ENCODE results near the gene LDLRAD3.

DNA sequence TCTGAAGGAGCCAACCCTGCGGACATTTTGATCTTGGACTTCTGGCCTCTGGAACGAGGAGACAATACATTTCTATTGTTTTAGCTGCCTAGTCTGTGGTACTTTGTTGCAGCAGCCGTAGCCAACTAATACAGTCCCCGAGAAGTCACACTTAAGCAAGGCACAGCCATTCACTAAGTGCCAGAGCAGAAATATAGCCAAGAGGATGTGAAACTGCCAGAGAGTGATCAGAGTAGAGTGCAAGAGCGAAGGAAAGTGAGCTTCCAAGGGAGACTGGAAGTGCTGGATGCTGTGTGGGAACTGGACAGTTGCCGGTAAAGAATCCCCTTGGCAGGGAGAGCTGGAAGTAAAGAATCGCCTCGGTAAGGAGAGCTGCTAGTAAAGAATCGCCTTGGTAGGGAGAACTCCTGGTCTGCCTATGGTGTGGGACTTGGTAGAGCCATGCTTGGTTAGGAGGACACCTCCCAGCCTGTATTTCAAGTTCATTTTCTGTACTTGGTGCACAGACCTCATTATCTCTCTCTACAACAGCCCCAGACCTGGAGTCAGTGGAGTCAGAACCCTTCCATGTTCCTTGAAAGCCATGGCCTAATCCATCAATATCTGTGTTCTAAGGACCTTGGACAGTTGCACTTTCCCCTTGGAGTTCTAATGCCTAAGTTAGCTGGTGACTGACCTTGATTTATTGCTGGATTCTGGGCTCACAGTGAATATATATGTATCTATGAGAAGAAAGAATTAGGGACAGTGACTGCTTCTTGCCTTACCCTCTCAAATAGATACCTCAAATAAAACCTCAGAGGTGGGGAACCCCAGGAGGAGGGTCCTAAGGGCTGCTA is 162.1 kb downstream of the LDLRAD3 start:
- TF ChIP-seq, protein P1, sequence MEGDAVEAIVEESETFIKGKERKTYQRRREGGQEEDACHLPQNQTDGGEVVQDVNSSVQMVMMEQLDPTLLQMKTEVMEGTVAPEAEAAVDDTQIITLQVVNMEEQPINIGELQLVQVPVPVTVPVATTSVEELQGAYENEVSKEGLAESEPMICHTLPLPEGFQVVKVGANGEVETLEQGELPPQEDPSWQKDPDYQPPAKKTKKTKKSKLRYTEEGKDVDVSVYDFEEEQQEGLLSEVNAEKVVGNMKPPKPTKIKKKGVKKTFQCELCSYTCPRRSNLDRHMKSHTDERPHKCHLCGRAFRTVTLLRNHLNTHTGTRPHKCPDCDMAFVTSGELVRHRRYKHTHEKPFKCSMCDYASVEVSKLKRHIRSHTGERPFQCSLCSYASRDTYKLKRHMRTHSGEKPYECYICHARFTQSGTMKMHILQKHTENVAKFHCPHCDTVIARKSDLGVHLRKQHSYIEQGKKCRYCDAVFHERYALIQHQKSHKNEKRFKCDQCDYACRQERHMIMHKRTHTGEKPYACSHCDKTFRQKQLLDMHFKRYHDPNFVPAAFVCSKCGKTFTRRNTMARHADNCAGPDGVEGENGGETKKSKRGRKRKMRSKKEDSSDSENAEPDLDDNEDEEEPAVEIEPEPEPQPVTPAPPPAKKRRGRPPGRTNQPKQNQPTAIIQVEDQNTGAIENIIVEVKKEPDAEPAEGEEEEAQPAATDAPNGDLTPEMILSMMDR (IDR thresholded peaks at IDR 0.05): no peak
- no peak for TF ChIP-seq POLR2A (IDR thresholded peaks at IDR 0.05)

All from adrenal gland (tissue), 5 donors.